ENCODE results near the gene PCNX2. TPM values are rescaled to one million over a fixed set of nuclear protein-coding genes. Genes with fewer than 3 reads are reported as not detected.

PCNX2 gene
- total RNA-seq, 1 donor from 2014 or later, result 12.8 TPM

DNA sequence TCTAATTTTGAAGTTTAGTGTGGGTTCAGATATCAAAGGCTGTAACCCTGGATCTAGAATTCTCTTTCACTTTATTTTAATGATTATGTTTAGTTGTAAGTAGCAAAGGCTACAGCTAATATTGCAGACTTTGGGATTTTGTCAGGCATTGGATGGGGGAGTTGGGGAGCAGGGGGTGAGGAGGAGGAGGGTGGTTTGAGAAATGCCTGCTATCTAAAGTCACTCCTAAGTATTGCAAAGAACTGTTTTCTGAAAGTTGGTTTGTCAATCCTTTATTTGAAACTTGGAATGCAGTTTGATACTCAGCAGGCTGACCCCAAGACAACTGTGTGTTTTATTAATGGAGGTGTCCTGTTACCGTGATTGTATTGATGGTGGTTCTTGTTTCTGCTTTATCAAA lies 343.9 kb downstream of the PCNX2 start:
- DNase-seq (ENCODE audit: low spot score), result no peak
- Mint-ChIP-seq H3K9me3 (no peaks in the 10 kb centered on the region), H3K4me1 (ENCODE audit: low read depth) (peaks cover 34% of the 10 kb centered on the region), H3K27me3 (ENCODE audit: low read depth) (no peaks in the 10 kb centered on the region), H3K4me3 (ENCODE audit: low read depth) (peak overlapping the region; percentile 91), H3K36me3 (ENCODE audit: low read depth) (peaks cover 19% of the 10 kb centered on the region), H3K27ac (peak overlapping the region; percentile 88)
- intact Hi-C loops (cut with micrococcal nuclease), result loop anchor here (2.0 to 5.0 kb wide), 3 partner anchors 39 to 321 kb away; partner anchors contain the start of gene SIPA1L2

DNA sequence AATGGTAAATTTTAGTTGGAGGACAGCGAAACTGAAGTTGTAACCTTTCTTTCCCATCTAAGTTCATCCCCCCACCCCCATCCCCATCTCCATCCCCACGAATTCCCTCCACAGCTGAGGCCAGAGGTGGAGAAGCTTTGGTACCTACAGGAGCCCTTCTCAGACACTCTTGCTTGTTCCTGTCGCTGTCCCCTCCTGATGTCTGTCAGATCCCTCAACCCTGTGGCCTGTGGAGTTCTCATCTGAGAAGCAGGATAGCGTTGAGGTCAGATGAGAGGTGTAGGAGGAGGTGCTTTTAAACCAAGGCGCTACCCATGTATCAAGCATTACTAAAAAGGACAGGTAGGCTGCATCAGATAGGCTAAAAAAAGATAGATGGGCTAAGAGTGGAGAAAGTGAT lies 344.3 kb downstream of the PCNX2 start:
- no peaks in the 10 kb centered on the region for H3K27me3 Mint-ChIP-seq (ENCODE audit: low read depth)
- no peaks in the 10 kb centered on the region for H3K9me3 Mint-ChIP-seq
- peak; percentile 28 for DNase-seq (ENCODE audit: low spot score)
- H3K27ac Mint-ChIP-seq, result peak overlapping the region; percentile 88
- H3K4me1 Mint-ChIP-seq (ENCODE audit: low read depth), result peaks cover 35% of the 10 kb centered on the region
- H3K4me3 Mint-ChIP-seq (ENCODE audit: low read depth), result peak overlapping the region; percentile 91
- peaks cover 16% of the 10 kb centered on the region for H3K36me3 Mint-ChIP-seq (ENCODE audit: low read depth)
- intact Hi-C loops (cut with micrococcal nuclease), result loop anchor here (2.0 to 5.0 kb wide), 3 partner anchors 39 to 320 kb away; partner anchors contain the start of gene SIPA1L2

DNA sequence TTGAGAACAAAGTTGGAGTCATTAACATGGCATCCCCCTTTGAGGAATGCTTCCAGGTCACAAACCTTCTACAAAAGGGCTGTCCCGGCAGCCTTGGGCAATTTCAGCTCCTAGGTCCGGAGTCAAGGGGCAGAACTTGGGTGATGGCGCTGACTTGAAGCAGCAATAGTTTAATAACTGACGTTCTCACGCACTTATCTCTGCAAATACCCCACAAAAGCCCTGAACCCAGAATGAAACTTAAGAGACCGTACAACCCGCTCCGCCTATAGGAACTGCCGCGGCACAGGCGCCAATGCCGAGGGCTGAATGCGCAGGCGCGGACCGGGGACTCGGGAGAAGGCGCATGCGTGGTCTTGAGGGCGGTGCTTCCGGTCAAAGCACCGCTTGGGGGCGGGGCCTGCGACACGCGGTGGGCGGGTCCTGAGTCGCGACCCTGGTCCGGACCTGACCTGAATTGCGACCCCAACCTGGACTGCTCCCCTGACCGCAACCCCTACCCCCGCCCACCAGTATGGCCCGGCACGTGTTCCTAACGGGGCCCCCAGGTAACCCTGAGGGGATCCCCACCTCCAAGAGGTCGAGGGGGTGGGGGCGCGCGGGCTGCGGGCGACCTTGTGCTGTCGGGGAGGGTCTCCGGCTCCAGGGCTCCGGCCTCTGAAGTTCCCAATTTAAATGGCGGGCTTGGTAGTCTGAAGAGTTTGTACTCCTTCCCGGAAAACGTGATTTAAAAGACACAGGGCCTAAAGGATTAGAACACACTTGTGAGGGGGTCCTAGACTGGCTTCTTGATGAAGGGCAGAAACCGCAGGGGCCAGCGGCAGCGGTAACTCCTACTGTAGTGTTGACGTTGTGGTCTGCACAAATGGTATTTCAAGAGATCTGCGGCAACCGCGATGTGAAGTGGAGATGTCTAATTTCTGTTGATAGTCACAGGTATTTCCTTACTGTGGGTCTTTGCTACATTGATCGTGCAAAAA lies 345.0 kb downstream of the PCNX2 start, which contains the start of gene NTPCR:
Gene NTPCR, plus strand, starts transcription at position 415 of the 980 bp plus-strand sequence. Its CDS starts 100 bp downstream, at position 515.
- Mint-ChIP-seq H3K27ac (peak within 1 kb of the TSS; percentile 88), H3K4me1 (ENCODE audit: low read depth) (peaks cover 37% of the 10 kb centered on the region), H3K36me3 (ENCODE audit: low read depth) (peaks cover 16% of the 10 kb centered on the region), H3K4me3 (ENCODE audit: low read depth) (peak within 1 kb of the TSS; percentile 91), H3K9me3 (no peaks in the 10 kb centered on the region), H3K27me3 (ENCODE audit: low read depth) (no peaks in the 10 kb centered on the region)
- peak; percentile 92 for DNase-seq (ENCODE audit: low spot score)
- intact Hi-C loops (cut with micrococcal nuclease), result loop anchor here (1.0 to 5.0 kb wide), 5 partner anchors 26 to 320 kb away; partner anchors contain the start of genes MAP10 and SIPA1L2

DNA sequence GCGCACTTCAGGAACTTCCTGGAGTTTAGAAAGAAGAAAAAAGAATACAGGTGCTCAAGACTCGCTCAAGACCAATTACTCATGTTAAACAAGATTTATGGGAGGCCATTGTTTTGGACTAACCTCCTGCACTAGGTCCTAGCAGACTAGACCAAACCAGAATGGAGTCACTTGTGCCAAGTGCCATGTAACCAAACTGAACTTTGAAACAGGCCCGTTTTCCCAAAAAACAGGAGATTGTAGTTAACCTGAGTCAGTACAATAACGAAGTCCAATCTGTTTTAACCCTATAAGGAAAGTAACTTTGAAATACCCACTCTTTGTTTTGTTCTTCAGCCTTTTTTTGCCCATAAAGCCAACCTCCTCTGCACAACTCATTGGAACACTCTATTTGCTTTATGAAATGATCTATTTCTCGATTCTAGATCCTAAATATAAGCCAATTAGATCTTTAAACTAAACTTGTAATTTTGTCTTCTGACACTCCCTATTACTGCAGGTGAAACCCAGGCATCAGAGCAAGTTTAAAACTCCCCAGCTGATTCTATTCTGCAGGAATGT lies 345.8 kb downstream of the PCNX2 start:
- no peaks in the 10 kb centered on the region for H3K9me3 Mint-ChIP-seq
- intact Hi-C loops (cut with micrococcal nuclease), result loop anchor here (1.0 to 5.0 kb wide), 5 partner anchors 25 to 319 kb away; partner anchors contain the start of genes MAP10 and SIPA1L2
- H3K27ac Mint-ChIP-seq, result peak overlapping the region; percentile 88

DNA sequence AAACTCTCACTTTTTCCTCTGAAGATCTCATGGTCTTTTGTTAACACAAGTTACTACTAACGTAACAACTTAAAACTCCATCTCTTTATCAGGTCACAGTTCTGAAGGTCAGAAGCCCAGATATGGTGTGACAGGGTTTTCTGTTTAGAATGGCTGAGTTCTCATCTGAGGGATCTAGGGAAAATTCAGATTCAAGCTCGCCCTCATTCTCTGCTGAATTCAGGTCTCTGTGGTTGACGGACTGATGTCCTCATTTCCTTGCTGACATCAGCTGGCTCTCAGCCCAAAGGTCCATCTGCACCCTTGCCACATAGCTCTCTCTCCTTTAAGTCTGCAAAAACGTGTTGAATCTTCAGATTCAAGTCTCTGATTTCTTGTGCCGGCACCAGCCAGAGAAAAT lies 351.2 kb downstream of the PCNX2 start:
- DNase-seq (ENCODE audit: low spot score), result no peak
- H3K27ac Mint-ChIP-seq, result peak overlapping the region; percentile 37
- H3K9me3 Mint-ChIP-seq, result no peaks in the 10 kb centered on the region
- intact Hi-C loops (cut with micrococcal nuclease), result no loop called here
- H3K4me3 Mint-ChIP-seq (ENCODE audit: low read depth), result no peak overlapping the region
- peaks cover 25% of the 10 kb centered on the region for H3K4me1 Mint-ChIP-seq (ENCODE audit: low read depth)
- H3K27me3 Mint-ChIP-seq (ENCODE audit: low read depth), result no peaks in the 10 kb centered on the region
- peaks cover 2% of the 10 kb centered on the region for H3K36me3 Mint-ChIP-seq (ENCODE audit: low read depth)

More for the DNA sequence above, 345.8 kb downstream of the PCNX2 start:
- peaks cover 13% of the 10 kb centered on the region for H3K36me3 Mint-ChIP-seq (ENCODE audit: low read depth)
- DNase-seq (ENCODE audit: low spot score), result no peak
- peak overlapping the region; percentile 91 for H3K4me3 Mint-ChIP-seq (ENCODE audit: low read depth)
- H3K27me3 Mint-ChIP-seq (ENCODE audit: low read depth), result no peaks in the 10 kb centered on the region
- peaks cover 40% of the 10 kb centered on the region for H3K4me1 Mint-ChIP-seq (ENCODE audit: low read depth)

DNA sequence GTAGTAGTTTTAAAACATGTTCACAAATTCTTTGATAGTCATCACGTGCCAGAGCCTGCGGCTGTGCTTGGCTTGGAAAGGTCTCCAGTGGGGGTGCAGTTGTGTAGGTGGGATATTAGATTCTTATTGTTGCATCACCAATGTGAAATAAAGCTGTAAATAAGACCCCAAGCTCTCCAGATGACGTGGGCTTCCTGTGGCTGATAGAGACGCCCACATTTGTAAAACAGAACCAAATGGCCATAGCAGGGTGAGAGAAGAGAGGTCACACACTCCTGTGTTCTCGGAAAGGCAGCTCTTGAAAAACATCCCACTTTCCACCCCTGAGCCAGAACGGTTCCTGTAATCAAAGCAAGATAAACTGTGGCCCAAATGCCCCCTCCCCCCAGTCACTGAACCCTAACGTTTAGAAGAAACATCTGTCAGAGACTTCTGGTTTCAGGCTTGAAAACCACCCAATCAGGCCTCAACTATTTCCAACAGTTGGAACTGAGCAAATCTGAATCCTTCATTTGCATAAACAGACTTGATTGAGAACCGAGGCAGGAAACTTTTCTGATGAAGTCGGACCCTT lies 351.8 kb downstream of the PCNX2 start:
- peaks cover 23% of the 10 kb centered on the region for H3K4me1 Mint-ChIP-seq (ENCODE audit: low read depth)
- peak overlapping the region; percentile 60 for H3K27ac Mint-ChIP-seq
- DNase-seq (ENCODE audit: low spot score), result no peak
- no peak overlapping the region for H3K4me3 Mint-ChIP-seq (ENCODE audit: low read depth)
- no peaks in the 10 kb centered on the region for H3K27me3 Mint-ChIP-seq (ENCODE audit: low read depth)
- no peaks in the 10 kb centered on the region for H3K9me3 Mint-ChIP-seq
- H3K36me3 Mint-ChIP-seq (ENCODE audit: low read depth), result no peaks in the 10 kb centered on the region
- intact Hi-C loops (cut with micrococcal nuclease), result no loop called here

DNA sequence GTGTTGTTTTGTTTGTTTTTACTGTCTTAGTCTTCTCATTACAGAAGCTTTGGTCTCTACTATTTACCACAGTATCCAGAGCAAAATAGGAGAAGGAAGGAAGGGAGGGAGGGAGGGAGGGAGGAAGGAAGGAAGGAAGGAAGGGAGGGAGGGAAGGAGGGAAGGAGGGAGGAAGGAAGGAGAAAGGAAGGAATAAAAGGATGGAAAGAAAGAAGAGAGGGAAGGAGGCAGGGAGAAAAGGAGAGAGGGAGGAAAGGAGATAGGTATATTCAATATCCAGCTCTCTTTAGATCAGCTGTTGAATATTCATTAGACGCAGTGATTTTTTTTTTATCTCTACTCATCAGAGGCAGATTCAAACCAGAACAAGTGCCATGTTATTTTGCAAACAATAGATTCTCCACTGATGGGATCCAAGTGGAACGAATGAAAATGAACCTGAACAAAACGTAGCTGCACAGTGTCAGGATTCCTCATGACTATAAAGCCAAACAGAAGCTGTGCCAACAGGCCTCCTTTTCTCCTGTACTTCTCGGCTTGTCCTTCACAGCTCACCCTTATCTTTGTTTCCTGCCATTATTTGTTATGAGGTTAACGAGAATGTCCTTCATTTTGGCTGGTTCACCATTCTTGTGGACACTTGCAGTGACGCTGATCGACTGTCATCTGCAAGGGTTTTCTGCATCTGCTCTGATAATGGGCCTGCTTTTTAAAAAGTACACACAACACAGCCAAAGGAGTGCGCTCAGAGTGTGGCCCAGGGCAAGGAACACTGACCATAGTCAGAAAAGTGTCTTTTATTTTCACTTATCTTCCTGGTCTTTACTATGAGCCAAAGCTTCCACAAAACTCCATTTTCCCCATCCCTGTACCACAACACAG lies 352.9 kb downstream of the PCNX2 start:
- no peaks in the 10 kb centered on the region for H3K9me3 Mint-ChIP-seq
- no peak overlapping the region for H3K27ac Mint-ChIP-seq
- no peaks in the 10 kb centered on the region for H3K36me3 Mint-ChIP-seq (ENCODE audit: low read depth)
- no peak overlapping the region for H3K4me3 Mint-ChIP-seq (ENCODE audit: low read depth)
- no peak for DNase-seq (ENCODE audit: low spot score)
- intact Hi-C loops (cut with micrococcal nuclease), result no loop called here
- no peaks in the 10 kb centered on the region for H3K27me3 Mint-ChIP-seq (ENCODE audit: low read depth)
- peaks cover 32% of the 10 kb centered on the region for H3K4me1 Mint-ChIP-seq (ENCODE audit: low read depth)

DNA sequence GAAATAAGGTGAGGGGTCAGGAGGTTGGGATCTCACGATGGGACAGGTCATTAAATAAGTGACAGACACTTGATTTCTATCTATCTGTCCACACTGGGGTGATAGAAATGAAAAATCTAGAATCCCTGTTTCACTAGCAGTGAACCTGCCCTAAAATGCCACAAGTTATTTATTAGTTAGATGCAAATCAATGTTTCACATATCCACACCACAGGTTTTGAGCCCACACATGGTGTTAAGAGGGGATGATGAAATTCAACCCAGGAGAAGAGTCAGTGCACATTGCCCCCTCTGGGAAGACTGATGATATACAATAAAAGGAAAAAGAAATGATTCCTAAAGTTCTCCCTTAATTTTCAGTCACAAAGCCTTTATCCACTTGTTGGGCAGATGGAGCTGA lies 355.3 kb downstream of the PCNX2 start:
- no peak for DNase-seq (ENCODE audit: low spot score)
- no peaks in the 10 kb centered on the region for H3K27me3 Mint-ChIP-seq (ENCODE audit: low read depth)
- H3K9me3 Mint-ChIP-seq, result no peaks in the 10 kb centered on the region
- intact Hi-C loops (cut with micrococcal nuclease), result no loop called here
- no peak overlapping the region for H3K27ac Mint-ChIP-seq
- peaks cover 43% of the 10 kb centered on the region for H3K4me1 Mint-ChIP-seq (ENCODE audit: low read depth)
- H3K36me3 Mint-ChIP-seq (ENCODE audit: low read depth), result no peaks in the 10 kb centered on the region
- H3K4me3 Mint-ChIP-seq (ENCODE audit: low read depth), result no peak overlapping the region

DNA sequence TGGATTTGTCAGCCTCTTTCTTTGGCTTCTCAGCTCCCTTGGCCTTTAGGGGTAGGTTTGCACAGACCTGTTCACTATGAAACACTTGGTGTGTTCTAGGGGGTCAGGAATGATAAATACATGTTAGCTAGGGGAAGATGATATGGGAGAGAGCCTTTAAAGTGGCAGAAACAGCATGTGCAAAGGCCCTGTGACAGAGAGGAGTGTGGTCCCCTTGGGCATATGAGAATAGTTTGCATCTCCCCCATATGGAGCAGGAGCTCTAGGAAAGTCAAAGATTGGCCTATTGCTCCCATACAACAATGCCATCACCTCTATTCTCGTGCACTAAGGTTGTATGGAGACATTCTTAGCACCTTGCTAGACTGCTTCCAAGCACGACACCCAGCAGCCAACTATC lies 355.8 kb downstream of the PCNX2 start:
- no peaks in the 10 kb centered on the region for H3K9me3 Mint-ChIP-seq
- intact Hi-C loops (cut with micrococcal nuclease), result no loop called here
- no peak overlapping the region for H3K27ac Mint-ChIP-seq
- no peaks in the 10 kb centered on the region for H3K27me3 Mint-ChIP-seq (ENCODE audit: low read depth)
- no peak for DNase-seq (ENCODE audit: low spot score)
- H3K4me1 Mint-ChIP-seq (ENCODE audit: low read depth), result peaks cover 40% of the 10 kb centered on the region
- no peak overlapping the region for H3K4me3 Mint-ChIP-seq (ENCODE audit: low read depth)
- H3K36me3 Mint-ChIP-seq (ENCODE audit: low read depth), result no peaks in the 10 kb centered on the region

DNA sequence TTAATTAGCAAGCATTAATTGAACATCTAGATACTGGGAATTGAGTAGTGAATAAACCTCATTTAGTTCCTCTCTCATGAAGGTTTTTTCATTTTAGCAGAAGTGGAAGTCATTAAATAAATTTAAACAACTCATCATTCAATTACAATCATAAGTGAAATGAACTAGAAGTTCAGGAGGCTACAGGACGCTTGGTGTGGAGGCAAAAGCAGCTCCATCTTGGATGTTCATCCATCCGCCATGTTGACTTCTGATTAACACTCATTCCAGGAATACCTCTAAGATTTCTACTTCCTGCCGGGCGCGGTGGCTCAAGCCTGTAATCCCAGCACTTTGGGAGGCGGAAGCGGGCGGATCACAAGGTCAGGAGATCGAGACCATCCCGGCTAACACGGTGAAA lies 356.6 kb downstream of the PCNX2 start:
- intact Hi-C loops (cut with micrococcal nuclease), result no loop called here

DNA sequence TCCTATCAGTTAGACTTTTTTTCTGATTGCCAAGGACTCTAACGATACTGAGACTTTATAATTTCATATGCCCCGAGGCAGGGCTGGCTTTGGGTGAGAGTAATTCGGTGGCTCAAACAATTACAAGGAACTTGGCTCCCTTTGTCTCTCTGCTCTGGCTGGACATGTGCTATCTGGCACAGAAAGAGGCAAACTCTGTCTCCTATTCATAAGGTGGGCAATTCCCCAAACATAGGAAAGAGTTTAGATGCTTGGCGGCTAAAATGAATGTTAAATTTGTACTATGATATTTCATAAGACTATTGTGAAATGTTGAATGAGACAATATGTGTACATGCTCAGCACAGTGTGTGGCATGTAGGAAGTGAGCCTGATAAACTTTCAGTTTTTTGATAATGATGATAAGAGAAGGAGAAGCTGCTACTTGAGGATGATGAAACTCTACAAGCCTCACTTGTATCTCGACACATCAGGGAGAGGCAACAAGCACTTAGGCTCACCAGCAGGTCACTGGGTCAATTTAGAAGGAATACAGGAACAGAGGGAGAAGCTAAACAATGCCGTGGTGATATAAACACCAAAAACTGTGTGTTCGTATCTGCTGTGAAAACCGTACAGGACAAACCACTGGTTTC lies 357.7 kb downstream of the PCNX2 start:
- Mint-ChIP-seq H3K4me1 (ENCODE audit: low read depth) (peaks cover 23% of the 10 kb centered on the region), H3K27ac (peak overlapping the region; percentile 62), H3K36me3 (ENCODE audit: low read depth) (no peaks in the 10 kb centered on the region), H3K4me3 (ENCODE audit: low read depth) (no peak overlapping the region), H3K27me3 (ENCODE audit: low read depth) (no peaks in the 10 kb centered on the region), H3K9me3 (no peaks in the 10 kb centered on the region)
- no peak for DNase-seq (ENCODE audit: low spot score)
- intact Hi-C loops (cut with micrococcal nuclease), result no loop called here

More for the DNA sequence above, 356.6 kb downstream of the PCNX2 start:
- no peak overlapping the region for H3K4me3 Mint-ChIP-seq (ENCODE audit: low read depth)
- no peak overlapping the region for H3K27ac Mint-ChIP-seq
- H3K4me1 Mint-ChIP-seq (ENCODE audit: low read depth), result peaks cover 33% of the 10 kb centered on the region
- no peak for DNase-seq (ENCODE audit: low spot score)
- no peaks in the 10 kb centered on the region for H3K9me3 Mint-ChIP-seq
- no peaks in the 10 kb centered on the region for H3K36me3 Mint-ChIP-seq (ENCODE audit: low read depth)
- H3K27me3 Mint-ChIP-seq (ENCODE audit: low read depth), result no peaks in the 10 kb centered on the region

All from activated T-helper 2 cell treated with anti-CD3 and anti-CD28 coated beads, Interferon-gamma antibody, Interleukin-2, Interleukin-4, amounts not matched to agents 10 μg/mL and 5 μg/mL and 100 μg/mL, durations not matched to agents 14 hours and 24 hours and 36 hours (primary cell).